Measurements from ENCODE around the gene COG8.

DNA sequence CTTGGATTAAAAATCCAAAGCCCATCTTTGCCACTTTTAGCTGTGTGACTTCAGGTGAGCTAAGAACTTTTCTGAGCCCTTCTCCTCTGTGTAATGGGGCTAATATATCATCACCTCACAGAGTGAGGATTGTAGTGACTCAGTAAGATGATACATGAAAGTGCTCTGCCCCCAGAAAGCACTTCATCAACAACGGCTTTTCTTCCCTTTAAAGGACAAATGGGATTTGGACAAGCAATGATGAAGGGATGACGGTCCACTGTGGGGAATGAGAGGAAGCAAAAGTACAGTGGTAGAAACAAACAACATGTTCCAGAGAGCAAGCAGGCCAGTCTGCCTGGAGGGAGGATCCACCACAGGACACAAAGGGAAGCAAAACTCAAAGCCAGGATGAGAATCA lies 26.5 kb upstream of the COG8 start:
- TF ChIP-seq, protein P1, sequence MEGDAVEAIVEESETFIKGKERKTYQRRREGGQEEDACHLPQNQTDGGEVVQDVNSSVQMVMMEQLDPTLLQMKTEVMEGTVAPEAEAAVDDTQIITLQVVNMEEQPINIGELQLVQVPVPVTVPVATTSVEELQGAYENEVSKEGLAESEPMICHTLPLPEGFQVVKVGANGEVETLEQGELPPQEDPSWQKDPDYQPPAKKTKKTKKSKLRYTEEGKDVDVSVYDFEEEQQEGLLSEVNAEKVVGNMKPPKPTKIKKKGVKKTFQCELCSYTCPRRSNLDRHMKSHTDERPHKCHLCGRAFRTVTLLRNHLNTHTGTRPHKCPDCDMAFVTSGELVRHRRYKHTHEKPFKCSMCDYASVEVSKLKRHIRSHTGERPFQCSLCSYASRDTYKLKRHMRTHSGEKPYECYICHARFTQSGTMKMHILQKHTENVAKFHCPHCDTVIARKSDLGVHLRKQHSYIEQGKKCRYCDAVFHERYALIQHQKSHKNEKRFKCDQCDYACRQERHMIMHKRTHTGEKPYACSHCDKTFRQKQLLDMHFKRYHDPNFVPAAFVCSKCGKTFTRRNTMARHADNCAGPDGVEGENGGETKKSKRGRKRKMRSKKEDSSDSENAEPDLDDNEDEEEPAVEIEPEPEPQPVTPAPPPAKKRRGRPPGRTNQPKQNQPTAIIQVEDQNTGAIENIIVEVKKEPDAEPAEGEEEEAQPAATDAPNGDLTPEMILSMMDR (IDR thresholded peaks at IDR 0.05; ENCODE audit: low read depth, low read length, poor library complexity, severe bottlenecking), result no peak
- TF ChIP-seq EZH2phosphoT487 (IDR thresholded peaks at IDR 0.05; ENCODE audit: borderline replicate concordance, low read length), result no peak

Measured in DOHH2 (cell line).